HepG2 (cell line): ENCODE measurements around the gene MEIG1. TPM values are rescaled to one million over a fixed set of nuclear protein-coding genes. Genes with fewer than 3 reads are reported as not detected.
A peak's percentile ranks its signal among the peaks of the same experiment; 100 is the strongest.

Source experiments
- CREM ChIP-seq, 2 experiments: sonication (generic) in 1 of 2; formaldehyde crosslinking in 1 of 2; IDR thresholded peaks; 2 replicates each; pipeline versions ENCODE4 v1.4.0 to v1.6.1; 2016 to 2020; ENCODE audit warnings: antibody characterized with exemption in 1 of 2, mild to moderate bottlenecking in 1 of 2, missing genetic modification reagents in 1 of 2
- ELF3 ChIP-seq: IDR thresholded peaks from 2 replicates; pipeline ENCODE4 v1.6.1; 2016; ENCODE audit warnings: missing genetic modification reagents, missing compliant biosample characterization
- ELF4 ChIP-seq: sonication (generic); formaldehyde crosslinking; IDR thresholded peaks from 2 replicates; pipeline ENCODE4 v1.5.0; 2020; ENCODE audit warnings: missing genetic modification reagents, mild to moderate bottlenecking, moderate library complexity, borderline replicate concordance
- GATAD1 ChIP-seq: IDR thresholded peaks from 2 replicates; pipeline ENCODE4 v1.6.1; 2016; ENCODE audit warnings: missing genetic modification reagents, missing compliant biosample characterization
- JUND ChIP-seq: sonication (generic); formaldehyde crosslinking; IDR thresholded peaks from 2 replicates; pipeline ENCODE4 v1.8.0; 2022; ENCODE audit warnings: mild to moderate bottlenecking, missing genetic modification reagents
- MXD1 ChIP-seq: sonication (generic); formaldehyde crosslinking; IDR thresholded peaks from 2 replicates; pipeline ENCODE4 v1.4.0; 2020; ENCODE audit warnings: mild to moderate bottlenecking, missing genetic modification reagents
- RBFOX2 ChIP-seq: fragments of 200-400 bp; formaldehyde crosslinking; IDR thresholded peaks from 2 replicates; pipeline ENCODE4 v1.6.1; 2017; ENCODE audit warnings: low read depth, mild to moderate bottlenecking, low read length
- SIX4 ChIP-seq: sonication (generic); formaldehyde crosslinking; IDR thresholded peaks from 2 replicates; pipeline ENCODE4 v1.4.0; 2020; ENCODE audit warnings: missing genetic modification reagents
- SP4 ChIP-seq: sonication (generic); formaldehyde crosslinking; IDR thresholded peaks from 2 replicates; pipeline ENCODE4 v1.8.1; 2023; ENCODE audit warnings: mild to moderate bottlenecking, missing genetic modification reagents
- STAT6 ChIP-seq: sonication (generic); formaldehyde crosslinking; IDR thresholded peaks from 2 replicates; pipeline ENCODE4 v1.4.0; 2020; ENCODE audit warnings: missing genetic modification reagents, mild to moderate bottlenecking, borderline replicate concordance
- ZIK1 ChIP-seq: sonication (generic); formaldehyde crosslinking; IDR thresholded peaks from 2 replicates; pipeline ENCODE4 v1.5.0; 2020; ENCODE audit warnings: mild to moderate bottlenecking, low read depth, missing genetic modification reagents, borderline replicate concordance
- ZMYM4 ChIP-seq: sonication (generic); formaldehyde crosslinking; IDR thresholded peaks from 2 replicates; pipeline ENCODE4 v1.8.1; 2023; ENCODE audit warnings: mild to moderate bottlenecking, missing genetic modification reagents
- ZNF30 ChIP-seq: sonication (generic); formaldehyde crosslinking; IDR thresholded peaks from 2 replicates; pipeline ENCODE4 v1.5.0; 2020; ENCODE audit warnings: mild to moderate bottlenecking, missing genetic modification reagents
- ZNF549 ChIP-seq: sonication (generic); formaldehyde crosslinking; IDR thresholded peaks from 2 replicates; pipeline ENCODE4 v1.5.0; 2020; ENCODE audit warnings: missing genetic modification reagents
- ZNF639 ChIP-seq: conservative IDR thresholded peaks from 2 replicates; pipeline ENCODE4 v1.6.1; 2018; ENCODE audit warnings: missing genetic modification reagents
- ZNF660 ChIP-seq: sonication (generic); formaldehyde crosslinking; IDR thresholded peaks from 2 replicates; pipeline ENCODE4 v1.5.1; 2020; ENCODE audit warnings: mild to moderate bottlenecking, low read depth, missing genetic modification reagents, borderline replicate concordance
- ZSCAN29 ChIP-seq: sonication (generic); formaldehyde crosslinking; conservative IDR thresholded peaks from 2 replicates; pipeline ENCODE4 v1.4.0; 2020; ENCODE audit warnings: mild to moderate bottlenecking, missing genetic modification reagents
- polyA plus RNA-seq, 8 experiments: library from polyadenylated mRNA; depleted of rRNA in 3 of 8; stranded (reverse) in 7 of 8; unstranded in 1 of 8; fragments of >200 nt; fragmentation: Illumina TruSeq in 4 of 8; extraction: Trizol in 4 of 8; gene quantifications; 2 replicates each; pipeline versions ENCODE4 v1.2.1 to v1.2.3, GENCODE V29; 2011 to 2016; ENCODE audit warnings: low read depth in 4 of 8, missing spikeins in 1 of 8, mixed read lengths in 1 of 8; ENCODE audit not compliant: insufficient read depth in 1 of 8
- total RNA-seq, 5 experiments: library from RNA; depleted of rRNA; stranded (reverse); fragments of >200 nt; fragmentation: Illumina TruSeq; extraction: Trizol; gene quantifications; 2 replicates each; pipeline ENCODE4 v1.2.3, GENCODE V29; 2016; ENCODE audit warnings: low read depth in 1 of 5
- TF ChIP-seq, protein P1 (sequence below): sonication (generic); formaldehyde crosslinking; IDR thresholded peaks from 2 replicates; pipeline ENCODE4 v1.4.0; 2020; ENCODE audit warnings: missing genetic modification reagents, low read depth, mild to moderate bottlenecking, borderline replicate concordance
- TF ChIP-seq, protein P2 (sequence below): sonication (generic); formaldehyde crosslinking; IDR thresholded peaks from 2 replicates; pipeline ENCODE4 v1.8.1; 2023; ENCODE audit warnings: mild to moderate bottlenecking, moderate library complexity, missing genetic modification reagents
- TF ChIP-seq, protein P3 (sequence below): sonication (generic); formaldehyde crosslinking; conservative IDR thresholded peaks from 2 replicates; pipeline ENCODE4 v1.8.0; 2022; ENCODE audit warnings: low read depth, missing genetic modification reagents

MEIG1 gene
- total and polyA plus RNA-seq, 2 of the 13 experiments (the other 11 are each of a cell fraction or from before 2014, with no cell fraction given), result not detected

DNA sequence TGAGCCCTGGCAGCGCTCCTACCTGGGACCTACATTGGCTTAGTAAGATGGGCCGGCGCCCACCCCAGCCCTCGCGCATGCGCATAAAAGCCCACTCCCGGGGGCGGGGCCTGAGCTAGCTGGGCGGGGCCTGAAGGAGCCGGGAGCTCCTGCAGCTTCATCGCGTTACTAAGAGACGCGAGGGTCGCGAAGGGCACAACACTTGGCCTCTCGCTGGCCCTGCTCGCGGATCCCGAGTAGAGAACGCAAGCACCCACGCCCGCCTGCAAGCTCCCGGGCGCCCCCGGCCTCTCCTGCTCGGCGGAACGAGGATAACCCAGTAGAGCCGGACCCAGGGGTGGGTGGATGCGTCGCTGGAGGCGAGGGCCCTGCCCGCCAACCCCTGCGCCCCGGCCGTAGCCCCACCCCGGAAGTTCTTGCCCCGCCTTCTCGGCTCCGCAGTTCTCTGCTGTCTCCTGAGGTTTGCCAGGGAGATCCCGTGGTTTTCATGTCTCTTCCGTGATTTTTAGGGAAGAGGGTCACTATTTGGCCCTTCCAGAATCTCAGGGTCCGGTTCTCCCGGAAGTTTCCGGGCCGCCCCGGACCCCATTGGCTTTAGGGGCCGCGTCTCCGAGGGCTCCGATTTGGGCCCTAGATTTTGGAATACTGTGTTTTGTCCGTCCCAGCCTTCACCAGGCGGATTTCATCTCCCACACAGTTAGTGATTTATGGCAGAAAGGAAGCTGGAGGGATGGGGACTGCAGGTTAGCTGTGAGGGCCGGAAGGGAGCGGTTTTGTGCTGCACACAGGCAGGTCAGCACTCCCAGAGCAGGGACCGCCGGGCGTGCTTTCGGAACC is at the start of gene MEIG1 (continued):
- TF ChIP-seq STAT6 (CRISPR knock-in tag) (0 out of 2 replicates have a peak, but pooled peaks have one; percentile 43), RBFOX2 (peak; percentile 88), CREM (IDR thresholded peaks at IDR 0.05) (peak; percentile 34; the same call in 1 of the 2 replicates), CREM (CRISPR knock-in tag; IDR thresholded peaks at IDR 0.05) (no peak), ELF3 (CRISPR knock-in tag) (no peak; the same call in 1 of the 2 replicates), GATAD1 (CRISPR knock-in tag) (peak; percentile 86), ZMYM4 (CRISPR knock-in tag) (peak; percentile 60), SIX4 (CRISPR knock-in tag) (no peak), MXD1 (CRISPR knock-in tag) (peak; percentile 26; the same call in 1 of the 2 replicates), ZSCAN29 (peak; percentile 81; the same call in 1 of the 2 replicates), ZNF639 (CRISPR knock-in tag) (peak; percentile 35; the same call in 1 of the 2 replicates), JUND (CRISPR knock-in tag) (0 out of 2 replicates have a peak, but pooled peaks have one; percentile 28), SP4 (CRISPR knock-in tag) (peak; percentile 82), ZNF549 (CRISPR knock-in tag) (no peak), ZNF30 (CRISPR knock-in tag) (no peak), ZNF660 (CRISPR knock-in tag) (no peak), ZIK1 (CRISPR knock-in tag) (0 out of 2 replicates have a peak, but pooled peaks have one; percentile 3), ELF4 (CRISPR knock-in tag) (peak; percentile 59)
- TF ChIP-seq, protein P1, sequence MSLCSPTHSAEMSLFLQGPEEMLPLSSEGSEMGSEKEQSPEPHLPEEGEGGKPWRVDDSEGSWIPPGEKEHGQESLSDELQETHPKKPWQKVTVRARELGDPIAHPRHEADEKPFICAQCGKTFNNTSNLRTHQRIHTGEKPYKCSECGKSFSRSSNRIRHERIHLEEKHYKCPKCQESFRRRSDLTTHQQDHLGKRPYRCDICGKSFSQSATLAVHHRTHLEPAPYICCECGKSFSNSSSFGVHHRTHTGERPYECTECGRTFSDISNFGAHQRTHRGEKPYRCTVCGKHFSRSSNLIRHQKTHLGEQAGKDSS (CRISPR knock-in tag), result peak; percentile 34; the same call in 1 of the 2 replicates
- TF ChIP-seq, protein P2, sequence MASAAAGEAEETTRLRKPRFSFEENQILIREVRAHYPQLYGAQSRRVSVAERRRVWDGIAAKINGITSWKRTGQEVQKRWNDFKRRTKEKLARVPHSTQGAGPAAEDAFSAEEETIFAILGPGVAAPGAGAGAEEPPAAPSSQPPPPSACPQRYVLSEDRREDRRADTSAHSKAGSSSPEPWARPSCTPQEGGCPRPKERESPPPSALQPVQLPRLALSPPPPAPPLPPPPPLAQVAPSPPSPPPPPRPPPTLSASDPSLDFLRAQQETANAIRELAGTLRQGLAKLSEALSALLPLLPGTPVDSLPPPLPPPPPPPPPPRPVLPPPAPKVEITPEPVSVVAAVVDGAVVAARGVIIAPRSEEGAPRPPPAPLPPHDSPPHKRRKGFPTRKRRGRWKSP (CRISPR knock-in tag), result 0 out of 2 replicates have a peak, but pooled peaks have one; percentile 36
- TF ChIP-seq, protein P3, sequence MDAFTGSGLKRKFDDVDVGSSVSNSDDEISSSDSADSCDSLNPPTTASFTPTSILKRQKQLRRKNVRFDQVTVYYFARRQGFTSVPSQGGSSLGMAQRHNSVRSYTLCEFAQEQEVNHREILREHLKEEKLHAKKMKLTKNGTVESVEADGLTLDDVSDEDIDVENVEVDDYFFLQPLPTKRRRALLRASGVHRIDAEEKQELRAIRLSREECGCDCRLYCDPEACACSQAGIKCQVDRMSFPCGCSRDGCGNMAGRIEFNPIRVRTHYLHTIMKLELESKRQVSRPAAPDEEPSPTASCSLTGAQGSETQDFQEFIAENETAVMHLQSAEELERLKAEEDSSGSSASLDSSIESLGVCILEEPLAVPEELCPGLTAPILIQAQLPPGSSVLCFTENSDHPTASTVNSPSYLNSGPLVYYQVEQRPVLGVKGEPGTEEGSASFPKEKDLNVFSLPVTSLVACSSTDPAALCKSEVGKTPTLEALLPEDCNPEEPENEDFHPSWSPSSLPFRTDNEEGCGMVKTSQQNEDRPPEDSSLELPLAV (CRISPR knock-in tag), result no peak
